Activated CD4-positive, alpha-beta T cell treated with anti-CD3 and anti-CD28 coated beads for 36 hours (primary cell): Measurements from ENCODE around the gene GLUL. TPM values are rescaled to one million over a fixed set of nuclear protein-coding genes. Genes with fewer than 3 reads are reported as not detected.
"Not testable (repeated sequence)": the region's sequence is repeated elsewhere in the genome, so short reads cannot be mapped to it uniquely, and the experiment has no call there.

Experiments
- ATAC-seq: fragments of 200-7000 bp; cut with Tn5 transposase; one replicate; pipeline ENCODE4 v1.10.0; 2021; ENCODE audit warnings: mild to moderate bottlenecking, moderate library complexity
- CTCF ChIA-PET: fragments of 350-600 bp; sonication (Branson Sonifier 250); formaldehyde crosslinking; loops from one replicate; lab custom pipeline; 2021; ENCODE audit warnings: antibody characterized with exemption; lab: Charles Lee
- POLR2A ChIA-PET: fragments of 350-600 bp; sonication (Branson Sonifier 250); formaldehyde crosslinking; loops from one replicate; lab custom pipeline; 2021; ENCODE audit warnings: antibody characterized with exemption, inconsistent platforms; lab: Charles Lee
- DNase-seq: peaks from one replicate; pipeline ENCODE4 v3.0.0-alpha.2; 2020
- H3K27ac Mint-ChIP-seq: one replicate; pipeline ENCODE4 v1.8.0; 2021; ENCODE audit warnings: mixed read lengths
- H3K27me3 Mint-ChIP-seq: one replicate; pipeline ENCODE4 v1.8.0; 2021; ENCODE audit warnings: mixed read lengths
- H3K36me3 Mint-ChIP-seq: one replicate; pipeline ENCODE4 v1.8.0; 2021; ENCODE audit warnings: low read depth, mixed read lengths
- H3K4me1 Mint-ChIP-seq: one replicate; pipeline ENCODE4 v1.8.0; 2021; ENCODE audit warnings: mixed read lengths
- H3K4me3 Mint-ChIP-seq: one replicate; pipeline ENCODE4 v1.8.0; 2021; ENCODE audit warnings: mild to moderate bottlenecking, moderate library complexity, mixed read lengths
- H3K9me3 Mint-ChIP-seq: one replicate; pipeline ENCODE4 v1.8.0; 2021; ENCODE audit warnings: low read depth, mixed read lengths
- intact Hi-C, 2 experiments: fragments of 100-400 bp; cut with DNase I in 1 of 2; cut with micrococcal nuclease in 1 of 2; formaldehyde crosslinking; loops; one replicate each; pipeline versions ENCODE4 v1.14.2 to v1.15.1; 2022 to 2024; cut with DNase I, micrococcal nuclease
- total RNA-seq, 2 experiments: library from RNA; stranded (reverse); gene quantifications; one replicate each; pipeline ENCODE4 v1.2.3, GENCODE V29; 2021

Gene GLUL
- total RNA-seq, 2 experiments from 2014 or later: 63.5 to 87.5 TPM

- Mint-ChIP-seq H3K36me3 (peaks cover 45% of the 10 kb centered on the region), H3K4me3 (no peak overlapping the region)
- CTCF ChIA-PET: interaction anchor here (0.6 kb wide), 1 partner anchor 22 kb away, joined by 3 read pairs; no protein-coding TSS in a partner anchor
Observed at GRCh38 chr1:182383934-182384333, 7.7 kb downstream of the GLUL start.

GRCh38 chr1:182383037-182383661 is 8.4 kb downstream of the GLUL start:
- Mint-ChIP-seq H3K36me3 (peaks cover 40% of the 10 kb centered on the region), H3K27me3 (no peaks in the 10 kb centered on the region), H3K4me1 (no peaks in the 10 kb centered on the region), H3K27ac (no peak overlapping the region), H3K4me3 (no peak overlapping the region), H3K9me3 (no peaks in the 10 kb centered on the region)
- intact Hi-C loops: no loop called here
- POLR2A ChIA-PET: no interaction called here
- no peak for DNase-seq
- CTCF ChIA-PET: no interaction called here
- ATAC-seq: no peak

More at GRCh38 chr1:182383934-182384333, 7.7 kb downstream of the GLUL start:
- Mint-ChIP-seq H3K9me3 (no peaks in the 10 kb centered on the region), H3K27me3 (no peaks in the 10 kb centered on the region), H3K27ac (no peak overlapping the region), H3K4me1 (peaks cover under 1% of the 10 kb centered on the region)
- intact Hi-C loops: no loop called here
- ATAC-seq: no peak
- POLR2A ChIA-PET: no interaction called here
- no peak for DNase-seq

GRCh38 chr1:182381962-182382819 is 9.4 kb downstream of the GLUL start:
- POLR2A ChIA-PET: no interaction called here
- ATAC-seq (no peak), DNase-seq (no peak)
- no peaks in the 10 kb centered on the region for H3K9me3 Mint-ChIP-seq
- no peaks in the 10 kb centered on the region for H3K27me3 Mint-ChIP-seq
- H3K27ac Mint-ChIP-seq: no peak overlapping the region
- H3K4me3 Mint-ChIP-seq: no peak overlapping the region
- intact Hi-C loops: no loop called here
- H3K36me3 Mint-ChIP-seq: peaks cover 38% of the 10 kb centered on the region
- H3K4me1 Mint-ChIP-seq: no peaks in the 10 kb centered on the region
- CTCF ChIA-PET: interaction anchor here (1.4 to 1.6 kb wide), 2 partner anchors 12 to 14 kb away, joined by 4 to 8 read pairs; no protein-coding TSS in a partner anchor

GRCh38 chr1:182380199-182380598 is 11.4 kb downstream of the GLUL start:
- DNase-seq: no peak

GRCh38 chr1:182379781-182380180 is 11.8 kb downstream of the GLUL start:
- H3K4me3 Mint-ChIP-seq, DNase-seq, H3K4me1 Mint-ChIP-seq, H3K9me3 Mint-ChIP-seq, intact Hi-C loops, H3K27ac Mint-ChIP-seq, ATAC-seq, H3K27me3 Mint-ChIP-seq: not testable (repeated sequence)
- ChIA-PET CTCF (interaction anchor here (1.0 to 1.6 kb wide), 2 partner anchors 12 to 22 kb away, joined by 3 read pairs; no protein-coding TSS in a partner anchor), POLR2A (interaction anchor here (0.6 kb wide), 1 partner anchor 97 kb away, joined by 3 read pairs; no protein-coding TSS in a partner anchor)
- peaks cover 19% of the 10 kb centered on the region for H3K36me3 Mint-ChIP-seq

More at GRCh38 chr1:182380199-182380598, 11.4 kb downstream of the GLUL start:
- no peak overlapping the region for H3K27ac Mint-ChIP-seq
- intact Hi-C loops: no loop called here
- no peaks in the 10 kb centered on the region for H3K9me3 Mint-ChIP-seq
- ATAC-seq: no peak
- no peak overlapping the region for H3K4me3 Mint-ChIP-seq
- H3K4me1 Mint-ChIP-seq: no peaks in the 10 kb centered on the region
- CTCF ChIA-PET: interaction anchor here (1.0 to 1.6 kb wide), 3 partner anchors 12 to 237 kb away, joined by 3 to 4 read pairs (median 3); no protein-coding TSS in a partner anchor
- POLR2A ChIA-PET: no interaction called here
- H3K36me3 Mint-ChIP-seq: peaks cover 20% of the 10 kb centered on the region
- no peaks in the 10 kb centered on the region for H3K27me3 Mint-ChIP-seq

- ChIA-PET CTCF (interaction anchor here (0.9 to 2.6 kb wide), 7 partner anchors 13 to 292 kb away, joined by 3 to 11 read pairs (median 4); no protein-coding TSS in a partner anchor), POLR2A (no interaction called here)
- Mint-ChIP-seq H3K4me1 (no peaks in the 10 kb centered on the region), H3K27me3 (no peaks in the 10 kb centered on the region), H3K4me3 (no peak overlapping the region), H3K36me3 (peaks cover 2% of the 10 kb centered on the region), H3K27ac (no peak overlapping the region), H3K9me3 (no peaks in the 10 kb centered on the region)
- ATAC-seq (no peak), DNase-seq (no peak)
- intact Hi-C loops: no loop called here
Observed at GRCh38 chr1:182376936-182377574, 14.5 kb downstream of the GLUL start.

- H3K27ac Mint-ChIP-seq: no peak overlapping the region
- ATAC-seq: no peak
- CTCF ChIA-PET: interaction anchor here (1.1 kb wide), 1 partner anchor 23 kb away, joined by 8 read pairs; no protein-coding TSS in a partner anchor
- intact Hi-C loops: no loop called here
- H3K27me3 Mint-ChIP-seq: no peaks in the 10 kb centered on the region
- no peaks in the 10 kb centered on the region for H3K4me1 Mint-ChIP-seq
- POLR2A ChIA-PET: interaction anchor here (0.5 kb wide), 1 partner anchor 15 kb away, joined by 4 read pairs; no protein-coding TSS in a partner anchor
- H3K9me3 Mint-ChIP-seq: no peaks in the 10 kb centered on the region
- no peaks in the 10 kb centered on the region for H3K36me3 Mint-ChIP-seq
- no peak for DNase-seq
- H3K4me3 Mint-ChIP-seq: no peak overlapping the region
Observed at GRCh38 chr1:182374101-182374834, 17.3 kb downstream of the GLUL start.

GRCh38 chr1:182370532-182370931 is 21.1 kb downstream of the GLUL start:
- no peaks in the 10 kb centered on the region for H3K36me3 Mint-ChIP-seq
- H3K4me3 Mint-ChIP-seq: no peak overlapping the region
- no peaks in the 10 kb centered on the region for H3K9me3 Mint-ChIP-seq
- H3K27me3 Mint-ChIP-seq: no peaks in the 10 kb centered on the region
- DNase-seq: no peak
- ATAC-seq: no peak
- H3K27ac Mint-ChIP-seq: no peak overlapping the region
- ChIA-PET CTCF (interaction anchor here (0.6 to 1.3 kb wide), 4 partner anchors 11 to 653 kb away, joined by 3 to 4 read pairs (median 3); no protein-coding TSS in a partner anchor), POLR2A (no interaction called here)
- intact Hi-C loops: no loop called here
- H3K4me1 Mint-ChIP-seq: no peaks in the 10 kb centered on the region

- ChIA-PET CTCF (interaction anchor here (1.0 kb wide), 1 partner anchor 288 kb away, joined by 3 read pairs; no protein-coding TSS in a partner anchor), POLR2A (no interaction called here)
- H3K4me3 Mint-ChIP-seq: no peak overlapping the region
- H3K9me3 Mint-ChIP-seq: no peaks in the 10 kb centered on the region
- intact Hi-C loops: no loop called here
- DNase-seq: no peak
- no peaks in the 10 kb centered on the region for H3K27me3 Mint-ChIP-seq
- no peaks in the 10 kb centered on the region for H3K36me3 Mint-ChIP-seq
- H3K4me1 Mint-ChIP-seq: no peaks in the 10 kb centered on the region
- no peak overlapping the region for H3K27ac Mint-ChIP-seq
- no peak for ATAC-seq
Observed at GRCh38 chr1:182368903-182369302, 22.7 kb downstream of the GLUL start.

GRCh38 chr1:182368358-182368757 is 23.2 kb downstream of the GLUL start:
- ChIA-PET CTCF (interaction anchor here (0.9 to 1.0 kb wide), 2 partner anchors 12 to 288 kb away, joined by 3 read pairs; no protein-coding TSS in a partner anchor), POLR2A (no interaction called here)
- DNase-seq (no peak), ATAC-seq (no peak)
- intact Hi-C loops: no loop called here
- Mint-ChIP-seq H3K4me1 (no peaks in the 10 kb centered on the region), H3K4me3 (no peak overlapping the region), H3K27ac (no peak overlapping the region), H3K9me3 (no peaks in the 10 kb centered on the region), H3K36me3 (no peaks in the 10 kb centered on the region), H3K27me3 (no peaks in the 10 kb centered on the region)
